CD4-positive, alpha-beta T cell (primary cell): ENCODE measurements around the gene KIR2DL3. TPM values are rescaled to one million over a fixed set of nuclear protein-coding genes. Genes with fewer than 3 reads are reported as not detected.
"Not testable (repeated sequence)": the region's sequence is repeated elsewhere in the genome, so short reads cannot be mapped to it uniquely, and the experiment has no call there.

ENCODE experiments used
- ATAC-seq: fragments of 200-7000 bp; cut with Tn5 transposase; one replicate; pipeline ENCODE4 v1.10.0; 2022; ENCODE audit warnings: mild to moderate bottlenecking; ENCODE audit not compliant: poor library complexity
- CTCF ChIA-PET: fragments of 350-600 bp; sonication (Branson Sonifier 250); formaldehyde crosslinking; loops from one replicate; lab custom pipeline; 2021; ENCODE audit warnings: antibody characterized with exemption, inconsistent platforms; lab: Charles Lee
- POLR2A ChIA-PET: fragments of 350-600 bp; sonication (Branson Sonifier 250); formaldehyde crosslinking; loops from one replicate; lab custom pipeline; 2021; ENCODE audit warnings: antibody characterized with exemption, inconsistent platforms; lab: Charles Lee
- DNase-seq, 14 experiments: peaks; one replicate each; pipeline ENCODE4 v3.0.0-alpha.2; 2013 to 2020; ENCODE audit warnings: mixed read lengths in 2 of 14
- H3K27ac ChIP-seq, 2 donors: one replicate each; pipeline versions ENCODE4 v1.5.1 to v1.7.0; 2013; ENCODE audit warnings: low read length in 2 of 2, low read depth in 1 of 2, mild to moderate bottlenecking in 1 of 2
- H3K27me3 ChIP-seq, 2 experiments: 1 replicate in 1 of 2; 2 replicates in 1 of 2; pipeline versions ENCODE4 v1.6.1 to v1.7.0; 2013; ENCODE audit warnings: low read length in 2 of 2, control low read depth in 1 of 2, mild to moderate bottlenecking in 1 of 2, moderate library complexity in 1 of 2; ENCODE audit not compliant: insufficient read depth in 2 of 2, control insufficient read depth in 1 of 2
- H3K36me3 ChIP-seq: one replicate; pipeline ENCODE4 v1.6.1; 2013; ENCODE audit warnings: low read length, control low read depth; ENCODE audit not compliant: insufficient read depth
- H3K4me1 ChIP-seq: one replicate; pipeline ENCODE4 v1.6.1; 2013; ENCODE audit warnings: low read length, control low read depth; ENCODE audit not compliant: insufficient read depth
- H3K4me3 ChIP-seq: one replicate; pipeline ENCODE4 v1.5.1; 2013; ENCODE audit warnings: mild to moderate bottlenecking, low read length, moderate library complexity
- H3K9me3 ChIP-seq, 2 experiments: 1 replicate in 1 of 2; 2 replicates in 1 of 2; pipeline versions ENCODE4 v1.6.1 to v1.7.0; 2013; ENCODE audit warnings: low read length in 2 of 2, mild to moderate bottlenecking in 2 of 2, control low read depth in 1 of 2, moderate library complexity in 1 of 2; ENCODE audit not compliant: control insufficient read depth in 1 of 2, insufficient read depth in 1 of 2
- H3K27ac Mint-ChIP-seq: one replicate; pipeline ENCODE4 v1.8.0; 2020; ENCODE audit warnings: mixed read lengths
- H3K27me3 Mint-ChIP-seq: one replicate; pipeline ENCODE4 v1.8.0; 2021; ENCODE audit warnings: mixed read lengths
- H3K36me3 Mint-ChIP-seq: one replicate; pipeline ENCODE4 v1.8.0; 2021; ENCODE audit warnings: low read depth, mixed read lengths
- H3K4me1 Mint-ChIP-seq: one replicate; pipeline ENCODE4 v1.8.0; 2021; ENCODE audit warnings: low read depth, mixed read lengths
- H3K4me3 Mint-ChIP-seq: one replicate; pipeline ENCODE4 v1.8.0; 2020; ENCODE audit warnings: mild to moderate bottlenecking, mixed read lengths
- H3K9me3 Mint-ChIP-seq: one replicate; pipeline ENCODE4 v1.8.0; 2020; ENCODE audit warnings: mixed read lengths
- CTCF ChIP-seq: fragments of 200-600 bp; IDR thresholded peaks from one replicate; pipeline ENCODE4 v1.8.0; 2022; ENCODE audit warnings: antibody characterized with exemption, mild to moderate bottlenecking
- intact Hi-C, 2 experiments: fragments of 100-400 bp; cut with DNase I in 1 of 2; cut with micrococcal nuclease in 1 of 2; formaldehyde crosslinking; loops; one replicate each; pipeline versions ENCODE4 v1.15.1 to v1.9.0; 2023 to 2025; cut with DNase I, micrococcal nuclease
- total RNA-seq, 174 experiments: library from RNA in 2 of 174; stranded (reverse) in 2 of 174; gene quantifications; one replicate each; pipeline ENCODE4 v1.2.3 and lab custom pipeline; 2021 to 2026

Gene KIR2DL3
- total RNA-seq, 2 experiments from 2014 or later = not detected

GRCh38 chr19:54709212-54709948, 28.9 kb upstream of the KIR2DL3 start:
- peaks cover 2 to 5% of the 10 kb centered on the region in 2 experiments for H3K27me3 ChIP-seq
- H3K4me1 ChIP-seq = peaks cover 10% of the 10 kb centered on the region
- intact Hi-C loops = no loop called here
- Mint-ChIP-seq H3K4me1 (no peaks in the 10 kb centered on the region), H3K27me3 (peaks cover 22% of the 10 kb centered on the region), H3K9me3 (no peaks in the 10 kb centered on the region), H3K36me3 (no peaks in the 10 kb centered on the region), H3K4me3 (no peak overlapping the region), H3K27ac (no peak overlapping the region)
- no peak for TF ChIP-seq CTCF
- no peaks in the 10 kb centered on the region for H3K36me3 ChIP-seq
- no peak overlapping the region for H3K4me3 ChIP-seq
- ATAC-seq = no peak
- H3K9me3 ChIP-seq = peaks cover 0 to 10% of the 10 kb centered on the region in 2 experiments
- POLR2A ChIA-PET = no interaction called here
- DNase-seq = no peak
- no peak overlapping the region for H3K27ac ChIP-seq
- CTCF ChIA-PET = no interaction called here

- ATAC-seq, CTCF ChIA-PET, H3K27ac ChIP-seq: not testable (repeated sequence)
Measured at GRCh38 chr19:54709956-54710355, 28.4 kb upstream of the KIR2DL3 start.

DNA sequence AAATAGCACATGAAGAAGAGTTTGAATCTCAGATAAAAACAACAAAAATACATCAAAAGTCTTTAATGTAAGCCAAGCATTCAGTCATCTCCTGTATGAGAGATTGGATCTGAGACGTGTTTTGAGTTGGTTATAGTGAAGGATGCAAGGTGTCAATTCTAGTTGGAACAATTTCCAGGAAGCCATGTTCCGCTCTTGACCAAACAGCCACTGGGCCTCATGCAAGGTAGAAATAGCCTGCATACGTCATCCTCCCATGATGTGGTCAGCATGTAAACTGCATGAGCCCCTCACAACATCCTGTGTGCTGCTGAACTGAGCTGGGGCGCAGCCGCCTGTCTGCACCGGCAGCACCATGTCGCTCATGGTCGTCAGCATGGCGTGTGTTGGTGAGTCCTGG, 14.2 kb upstream of the KIR2DL3 start, which contains the start of gene KIR3DL3:
Gene KIR3DL3, plus strand, starts transcription at position 301 of the 400 bp plus-strand sequence. Its CDS starts 55 bp downstream, at position 356.
- peaks cover 5% of the 10 kb centered on the region for H3K36me3 Mint-ChIP-seq
- H3K9me3 Mint-ChIP-seq = peaks cover 14% of the 10 kb centered on the region

More at GRCh38 chr19:54709956-54710355, 28.4 kb upstream of the KIR2DL3 start:
- POLR2A ChIA-PET, H3K4me3 Mint-ChIP-seq, intact Hi-C loops, DNase-seq, H3K27me3 ChIP-seq, H3K4me1 Mint-ChIP-seq, H3K4me3 ChIP-seq, H3K36me3 Mint-ChIP-seq, H3K27ac Mint-ChIP-seq, H3K9me3 Mint-ChIP-seq, H3K36me3 ChIP-seq, H3K4me1 ChIP-seq: not testable (repeated sequence)
- peaks cover 22% of the 10 kb centered on the region for H3K27me3 Mint-ChIP-seq
- H3K9me3 ChIP-seq = peaks cover 0 to 11% of the 10 kb centered on the region in 2 experiments

More for the DNA sequence above, 14.2 kb upstream of the KIR2DL3 start, which contains the start of gene KIR3DL3:
- ChIA-PET POLR2A (no interaction called here), CTCF (no interaction called here)
- Mint-ChIP-seq H3K4me3 (no peak within 1 kb of the TSS), H3K27me3 (peaks cover 5% of the 10 kb centered on the region), H3K4me1 (no peaks in the 10 kb centered on the region), H3K27ac (no peak within 1 kb of the TSS)
- H3K27ac ChIP-seq = no peak within 1 kb of the TSS
- H3K27me3 ChIP-seq = no peaks in the 10 kb centered on the region
- TF ChIP-seq CTCF = no peak
- ATAC-seq (no peak), DNase-seq (no peak)
- no peaks in the 10 kb centered on the region for H3K4me1 ChIP-seq
- intact Hi-C loops = no loop called here
- H3K9me3 ChIP-seq = peaks cover 13 to 19% of the 10 kb centered on the region in 2 experiments
- H3K4me3 ChIP-seq = no peak within 1 kb of the TSS
- H3K36me3 ChIP-seq = no peaks in the 10 kb centered on the region
